ENCODE measurements around the gene EEFSEC. TPM values are rescaled to one million over a fixed set of nuclear protein-coding genes. Genes with fewer than 3 reads are reported as not detected.

The EEFSEC gene
- total and polyA plus RNA-seq, 8 donors: 11.5 to 23.0 (median 19.9) TPM

- no peaks in the 10 kb centered on the region for H3K9me3 ChIP-seq
- no peaks in the 10 kb centered on the region for H3K4me1 ChIP-seq
- H3K27me3 ChIP-seq: peaks cover 0 to 49% of the 10 kb centered on the region in 2 donors
- no peak overlapping the region for H3K4me3 ChIP-seq
- no peak for DNase-seq
- intact Hi-C loops (cut with DNase I): no loop called here
- H3K36me3 ChIP-seq: no peaks in the 10 kb centered on the region
- TF ChIP-seq CTCF (IDR thresholded peaks at IDR 0.05): no peak
- ATAC-seq: no peak
- H3K27ac ChIP-seq: no peak overlapping the region
Measured at GRCh38 chr3:128452120-128452519, 298.8 kb downstream of the EEFSEC start.

GRCh38 chr3:128452678-128453275, 299.5 kb downstream of the EEFSEC start:
- DNase-seq (peak in 1 of 4 donors; percentile 40), ATAC-seq (no peak)
- Histone ChIP-seq H3K9me3 (no peaks in the 10 kb centered on the region), H3K27ac (no peak overlapping the region), H3K27me3 (peaks cover 0 to 50% of the 10 kb centered on the region in 2 donors), H3K4me3 (no peak overlapping the region), H3K36me3 (no peaks in the 10 kb centered on the region), H3K4me1 (no peaks in the 10 kb centered on the region)
- intact Hi-C loops (cut with DNase I): no loop called here
- TF ChIP-seq CTCF (IDR thresholded peaks at IDR 0.05): no peak

- no peaks in the 10 kb centered on the region for H3K36me3 ChIP-seq
- TF ChIP-seq CTCF (IDR thresholded peaks at IDR 0.05): no peak
- no peak overlapping the region for H3K4me3 ChIP-seq
- no peaks in the 10 kb centered on the region for H3K9me3 ChIP-seq
- intact Hi-C loops (cut with DNase I): no loop called here
- H3K27me3 ChIP-seq: peaks cover 0 to 50% of the 10 kb centered on the region in 2 donors
- ATAC-seq: no peak
- DNase-seq: peak in 1 of 4 donors; percentile 75
- H3K4me1 ChIP-seq: no peaks in the 10 kb centered on the region
- no peak overlapping the region for H3K27ac ChIP-seq
Measured at GRCh38 chr3:128453501-128454309, 300.4 kb downstream of the EEFSEC start.

DNA sequence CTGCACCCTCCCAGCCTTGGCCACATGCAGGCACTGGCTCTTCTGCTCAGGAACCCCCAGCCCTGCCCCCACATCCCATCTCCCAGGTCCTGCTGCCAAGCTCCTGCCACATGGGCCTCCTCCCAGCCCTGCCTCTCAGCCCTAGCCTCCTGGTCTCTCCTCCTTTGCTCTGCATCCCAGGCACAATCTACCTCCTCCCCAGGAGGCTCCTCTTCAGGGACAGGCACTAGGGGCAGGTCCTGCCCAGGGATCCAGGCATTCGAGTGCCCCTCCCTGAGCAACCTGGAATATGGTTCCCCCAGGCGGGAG, 301.0 kb downstream of the EEFSEC start:
- no peaks in the 10 kb centered on the region for H3K9me3 ChIP-seq
- no peak for DNase-seq
- no peak for TF ChIP-seq CTCF (IDR thresholded peaks at IDR 0.05)
- no peak for ATAC-seq
- H3K4me3 ChIP-seq: no peak overlapping the region
- H3K4me1 ChIP-seq: no peaks in the 10 kb centered on the region
- H3K36me3 ChIP-seq: no peaks in the 10 kb centered on the region
- H3K27ac ChIP-seq: no peak overlapping the region
- intact Hi-C loops (cut with DNase I): no loop called here
- H3K27me3 ChIP-seq: peaks cover 0 to 50% of the 10 kb centered on the region in 2 donors

- Histone ChIP-seq H3K4me3 (no peak overlapping the region), H3K4me1 (no peaks in the 10 kb centered on the region), H3K36me3 (no peaks in the 10 kb centered on the region), H3K27ac (no peak overlapping the region), H3K9me3 (no peaks in the 10 kb centered on the region), H3K27me3 (peaks cover 0 to 50% of the 10 kb centered on the region in 2 donors)
- intact Hi-C loops (cut with DNase I): no loop called here
- DNase-seq (peak in 1 of 4 donors; percentile 53), ATAC-seq (no peak)
- TF ChIP-seq CTCF (IDR thresholded peaks at IDR 0.05): no peak
Measured at GRCh38 chr3:128455116-128455515, 301.8 kb downstream of the EEFSEC start.
